NCI-H82 treated with DMSO at 0.1 percent for 48 hours (cell line): Measurements from ENCODE around the gene ARID1B.

ENCODE experiments used
- DNase-seq: peaks from one replicate; lab custom pipeline; 2025; ENCODE audit not compliant: unreplicated experiment; lab: John Stamatoyannopoulos, UW

ARID1B gene

GRCh38 chr6:157198425-157199279 lies 421.5 kb downstream of the ARID1B start:
- DNase-seq: no peak

- DNase-seq: no peak
Measured at GRCh38 chr6:157200117-157200516, 422.9 kb downstream of the ARID1B start.

GRCh38 chr6:157200611-157201010 lies 423.4 kb downstream of the ARID1B start:
- no peak for DNase-seq

- no peak for DNase-seq
Measured at GRCh38 chr6:157201083-157201482, 423.9 kb downstream of the ARID1B start.

- DNase-seq: no peak
Measured at GRCh38 chr6:157203312-157203744, 426.1 kb downstream of the ARID1B start.

GRCh38 chr6:157203764-157204163 lies 426.6 kb downstream of the ARID1B start:
- no peak for DNase-seq

- no peak for DNase-seq
Measured at GRCh38 chr6:157205473-157206358, 428.5 kb downstream of the ARID1B start.

- no peak for DNase-seq
Measured at GRCh38 chr6:157206359-157206815, 429.2 kb downstream of the ARID1B start.

- no peak for DNase-seq
Measured at GRCh38 chr6:157207521-157208076, 430.4 kb downstream of the ARID1B start.

- DNase-seq: no peak
Measured at GRCh38 chr6:157209865-157210530, 432.8 kb downstream of the ARID1B start.

GRCh38 chr6:157210954-157211353 lies 433.8 kb downstream of the ARID1B start:
- no peak for DNase-seq

- DNase-seq: no peak
Measured at GRCh38 chr6:157211603-157212455, 434.7 kb downstream of the ARID1B start.

GRCh38 chr6:157213426-157213825 lies 436.2 kb downstream of the ARID1B start:
- no peak for DNase-seq

- DNase-seq: no peak
Measured at GRCh38 chr6:157213907-157214565, 436.9 kb downstream of the ARID1B start.

- no peak for DNase-seq
Measured at GRCh38 chr6:157215717-157216116, 438.5 kb downstream of the ARID1B start.

GRCh38 chr6:157216570-157216969 lies 439.4 kb downstream of the ARID1B start:
- no peak for DNase-seq

- no peak for DNase-seq
Measured at GRCh38 chr6:157217198-157217893, 440.2 kb downstream of the ARID1B start.

- DNase-seq: no peak
Measured at GRCh38 chr6:157217894-157218370, 440.8 kb downstream of the ARID1B start.
